BJ (cell line): ENCODE measurements around the gene ATP10B. TPM values are rescaled to one million over a fixed set of nuclear protein-coding genes. Genes with fewer than 3 reads are reported as not detected.

ENCODE experiments used
- CTCF ChIA-PET: fragments of 350-600 bp; formaldehyde crosslinking; extraction: SDS; loops from one replicate; lab custom pipeline; 2021; ENCODE audit warnings: antibody characterized with exemption, inconsistent platforms; lab: Yijun Ruan, JAX
- POLR2A ChIA-PET: fragments of 300-600 bp; sonication (Branson Sonifier 250); formaldehyde crosslinking; extraction: SDS; loops from one replicate; lab custom pipeline; 2021; ENCODE audit warnings: antibody characterized with exemption; lab: Charles Lee
- DNase-seq: peaks from one replicate; pipeline ENCODE4 v3.0.0-alpha.2; 2011; ENCODE audit warnings: low read depth
- H3K27me3 ChIP-seq: 2 replicates; pipeline ENCODE4 v1.6.0; 2011; ENCODE audit warnings: low read length; ENCODE audit not compliant: control insufficient read depth, insufficient read depth
- H3K36me3 ChIP-seq: 2 replicates; pipeline ENCODE4 v1.5.1; 2011; ENCODE audit warnings: low read length; ENCODE audit not compliant: control insufficient read depth, insufficient read depth
- H3K4me3 ChIP-seq: 2 replicates; pipeline ENCODE4 v1.5.1; 2011; ENCODE audit warnings: low read depth, mild to moderate bottlenecking, control low read depth, low read length
- polyA plus RNA-seq: library from polyadenylated mRNA; depleted of rRNA; stranded (reverse); fragments of >200 nt; gene quantifications from 2 replicates; pipeline ENCODE4 v1.2.3, GENCODE V29; 2011
- TF ChIP-seq, protein P1 (sequence below): IDR thresholded peaks from 2 replicates; pipeline ENCODE4 v1.5.1; 2011; ENCODE audit warnings: low read depth, mild to moderate bottlenecking, control low read depth, inconsistent platforms, low read length, moderate library complexity; ENCODE audit not compliant: insufficient read depth

ATP10B gene
- polyA plus RNA-seq, 1 experiment, result not detected

DNA sequence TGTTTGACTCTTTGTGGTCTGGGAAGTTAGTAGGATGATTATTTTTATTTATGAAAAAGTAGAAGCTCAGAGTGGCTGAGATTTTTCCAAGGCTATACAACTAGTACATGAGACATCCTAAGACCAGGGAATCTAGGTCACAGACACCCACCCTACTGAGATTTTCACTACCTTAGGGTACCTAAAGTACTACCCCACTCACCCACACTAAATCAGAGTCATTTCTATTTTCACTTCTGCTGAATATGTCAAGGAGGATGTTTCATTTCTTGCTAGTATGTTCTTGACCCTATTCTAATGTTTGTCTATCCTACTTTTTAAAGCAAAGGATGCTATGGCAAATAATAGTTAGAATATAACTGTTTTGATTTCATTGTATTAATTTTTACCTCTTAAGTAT lies 206.0 kb downstream of the ATP10B start:
- CTCF ChIA-PET, result no interaction called here
- POLR2A ChIA-PET, result no interaction called here
- DNase-seq, result no peak
- Histone ChIP-seq H3K27me3 (no peaks in the 10 kb centered on the region), H3K4me3 (no peak overlapping the region), H3K36me3 (no peaks in the 10 kb centered on the region)
- TF ChIP-seq, protein P1, sequence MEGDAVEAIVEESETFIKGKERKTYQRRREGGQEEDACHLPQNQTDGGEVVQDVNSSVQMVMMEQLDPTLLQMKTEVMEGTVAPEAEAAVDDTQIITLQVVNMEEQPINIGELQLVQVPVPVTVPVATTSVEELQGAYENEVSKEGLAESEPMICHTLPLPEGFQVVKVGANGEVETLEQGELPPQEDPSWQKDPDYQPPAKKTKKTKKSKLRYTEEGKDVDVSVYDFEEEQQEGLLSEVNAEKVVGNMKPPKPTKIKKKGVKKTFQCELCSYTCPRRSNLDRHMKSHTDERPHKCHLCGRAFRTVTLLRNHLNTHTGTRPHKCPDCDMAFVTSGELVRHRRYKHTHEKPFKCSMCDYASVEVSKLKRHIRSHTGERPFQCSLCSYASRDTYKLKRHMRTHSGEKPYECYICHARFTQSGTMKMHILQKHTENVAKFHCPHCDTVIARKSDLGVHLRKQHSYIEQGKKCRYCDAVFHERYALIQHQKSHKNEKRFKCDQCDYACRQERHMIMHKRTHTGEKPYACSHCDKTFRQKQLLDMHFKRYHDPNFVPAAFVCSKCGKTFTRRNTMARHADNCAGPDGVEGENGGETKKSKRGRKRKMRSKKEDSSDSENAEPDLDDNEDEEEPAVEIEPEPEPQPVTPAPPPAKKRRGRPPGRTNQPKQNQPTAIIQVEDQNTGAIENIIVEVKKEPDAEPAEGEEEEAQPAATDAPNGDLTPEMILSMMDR, result no peak

DNA sequence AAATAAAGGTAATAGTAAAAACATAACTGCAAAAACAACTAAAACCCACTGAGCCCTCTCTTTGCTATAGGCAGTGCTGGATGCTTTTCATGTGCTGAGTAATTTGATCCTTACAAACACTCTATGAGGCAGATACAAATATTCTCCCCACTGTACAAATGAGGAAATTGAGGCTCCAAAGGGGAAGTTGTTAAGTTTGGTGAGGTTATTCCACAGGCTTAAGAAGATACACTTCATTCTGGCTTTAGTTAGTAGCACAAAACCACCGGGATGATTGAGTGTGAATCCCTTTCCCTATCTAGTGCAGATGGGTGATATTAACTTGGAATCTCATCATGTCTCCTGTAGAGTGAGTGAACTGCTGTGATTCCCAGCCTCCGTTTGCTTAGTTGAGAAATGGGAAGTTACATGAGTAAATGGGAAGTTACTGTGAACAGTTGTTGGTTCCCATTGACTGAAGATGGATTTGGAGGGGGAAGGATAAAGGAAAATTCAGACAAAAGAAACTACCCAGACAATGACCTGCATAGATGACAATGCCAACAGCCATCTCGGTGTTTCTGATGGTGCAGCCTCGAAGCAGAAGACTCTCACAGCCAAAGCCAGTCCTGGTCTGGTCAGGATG lies 208.3 kb downstream of the ATP10B start:
- no peak for DNase-seq
- TF ChIP-seq, protein P1, result no peak
- Histone ChIP-seq H3K36me3 (no peaks in the 10 kb centered on the region), H3K4me3 (no peak overlapping the region), H3K27me3 (no peaks in the 10 kb centered on the region)
- ChIA-PET POLR2A (no interaction called here), CTCF (no interaction called here)

DNA sequence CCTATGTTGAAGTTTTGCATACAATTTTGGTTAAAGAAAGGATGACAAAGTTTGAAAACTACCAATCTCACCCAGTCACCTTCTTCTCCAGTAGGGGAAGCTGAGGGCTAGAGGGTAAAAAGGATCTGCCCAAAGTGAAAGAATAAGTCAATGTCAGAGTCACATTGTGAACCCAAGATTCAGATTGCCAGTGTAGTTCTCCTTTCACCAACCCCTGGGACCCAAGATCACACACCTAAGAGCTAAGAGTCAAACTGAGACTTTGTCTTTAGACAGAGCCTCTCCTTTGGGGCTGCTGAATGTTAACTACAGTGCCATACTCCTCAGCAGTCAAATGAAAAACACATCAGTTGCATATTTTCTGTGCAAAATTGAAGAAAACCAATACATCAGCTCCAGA lies 210.6 kb downstream of the ATP10B start:
- Histone ChIP-seq H3K4me3 (no peak overlapping the region), H3K27me3 (no peaks in the 10 kb centered on the region), H3K36me3 (no peaks in the 10 kb centered on the region)
- CTCF ChIA-PET, result interaction anchor here (0.7 kb wide), 1 partner anchor 18 kb away, joined by 3 read pairs; no protein-coding TSS in a partner anchor
- TF ChIP-seq, protein P1, result no peak
- no peak for DNase-seq
- POLR2A ChIA-PET, result no interaction called here

DNA sequence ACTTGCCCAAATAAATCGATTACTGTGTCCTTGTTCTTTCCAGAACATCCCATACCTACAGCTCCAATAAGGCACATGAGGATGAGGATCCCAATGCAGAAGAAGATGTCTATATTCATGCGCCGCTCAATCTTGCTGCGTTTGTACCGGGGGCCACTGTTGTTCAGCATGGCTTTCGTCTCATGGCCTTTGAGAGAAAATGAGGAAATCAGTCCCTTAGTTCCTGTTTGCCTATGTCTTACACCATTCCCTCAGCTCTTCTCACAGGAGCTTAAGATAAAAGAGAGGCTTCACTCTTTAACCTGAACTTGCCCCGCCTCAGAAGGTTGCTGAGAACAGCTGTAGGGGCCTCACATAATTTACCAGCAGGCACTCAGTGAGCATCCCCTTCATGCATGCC lies 211.6 kb downstream of the ATP10B start:
- TF ChIP-seq, protein P1, result no peak
- ChIA-PET CTCF (interaction anchor here (1.1 kb wide), 1 partner anchor 16 kb away, joined by 3 read pairs; no protein-coding TSS in a partner anchor), POLR2A (no interaction called here)
- H3K27me3 ChIP-seq, result no peaks in the 10 kb centered on the region
- no peak for DNase-seq
- H3K36me3 ChIP-seq, result no peaks in the 10 kb centered on the region
- H3K4me3 ChIP-seq, result no peak overlapping the region

DNA sequence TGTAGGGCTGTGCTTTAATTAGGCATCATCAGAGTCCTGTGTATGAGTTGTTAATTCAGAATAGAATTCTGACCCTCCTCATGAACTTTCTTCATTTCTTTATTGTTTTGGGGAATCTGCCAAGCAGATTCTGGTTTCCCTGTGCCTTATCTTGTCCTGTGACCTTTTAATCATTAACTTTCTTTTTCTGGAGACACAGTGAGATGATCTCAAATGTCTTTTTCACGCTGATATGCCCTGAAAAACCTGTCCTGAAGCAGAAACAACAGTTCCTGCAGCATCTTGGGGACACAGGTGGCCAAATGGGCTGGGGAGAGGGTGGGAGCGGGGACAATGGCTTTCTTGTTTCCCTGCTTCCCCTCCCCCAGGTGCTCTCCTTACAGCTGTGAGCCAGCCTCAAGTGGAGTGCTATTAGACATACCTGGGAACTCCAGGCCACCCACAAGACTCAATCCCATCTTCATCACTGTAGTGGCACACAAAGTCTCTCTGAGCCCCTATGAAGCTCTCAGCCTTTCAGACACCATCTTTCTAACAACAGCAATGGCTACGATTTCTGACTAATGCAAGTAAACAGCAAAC lies 213.8 kb downstream of the ATP10B start:
- Histone ChIP-seq H3K27me3 (no peaks in the 10 kb centered on the region), H3K4me3 (no peak overlapping the region), H3K36me3 (no peaks in the 10 kb centered on the region)
- TF ChIP-seq, protein P1, result no peak
- CTCF ChIA-PET, result no interaction called here
- DNase-seq, result no peak
- POLR2A ChIA-PET, result no interaction called here
